Stimulated activated CD8-positive, alpha-beta memory T cell treated with anti-CD3 and anti-CD28 coated beads, Interleukin-15, amount 100 ng/mL, for 48 hours (primary cell): ENCODE results near the gene GSC2.
"Not testable (repeated sequence)": the region's sequence is repeated elsewhere in the genome, so short reads cannot be mapped to it uniquely, and the experiment has no call there.

ENCODE experiments used
- DNase-seq, 2 donors: peaks; one replicate each; pipeline ENCODE4 v3.0.0-alpha.2; 2020; ENCODE audit warnings: low read depth in 2 of 2

Gene GSC2

GRCh38 chr22:19156109-19156508 is 6.0 kb upstream of the GSC2 start:
- not testable (repeated sequence) for DNase-seq

GRCh38 chr22:19152942-19153883 is 3.1 kb upstream of the GSC2 start:
- no peak for DNase-seq

GRCh38 chr22:19151329-19152191 is 1.5 kb upstream of the GSC2 start:
- no peak for DNase-seq

- no peak for DNase-seq
Measured at GRCh38 chr22:19150482-19151328, 613 bp upstream of the GSC2 start.

- peak; percentile 15 to 16 for DNase-seq
Measured at GRCh38 chr22:19149047-19149883, 827 bp downstream of the GSC2 start.

- no peak for DNase-seq
Measured at GRCh38 chr22:19148417-19149046, 1.6 kb downstream of the GSC2 start.

- no peak for DNase-seq
Measured at GRCh38 chr22:19147195-19147780, 2.8 kb downstream of the GSC2 start.

GRCh38 chr22:19146215-19146968 is 3.7 kb downstream of the GSC2 start:
- no peak for DNase-seq

GRCh38 chr22:19143967-19144400 is 6.1 kb downstream of the GSC2 start:
- DNase-seq, result peak; percentile 24 to 28

GRCh38 chr22:19143212-19143611 is 6.9 kb downstream of the GSC2 start:
- no peak for DNase-seq

GRCh38 chr22:19142394-19142793 is 7.7 kb downstream of the GSC2 start:
- DNase-seq, result no peak

- DNase-seq, result no peak
Measured at GRCh38 chr22:19139974-19140373, 10.1 kb downstream of the GSC2 start.

GRCh38 chr22:19139001-19139356 is 11.1 kb downstream of the GSC2 start:
- DNase-seq, result no peak

- DNase-seq, result no peak
Measured at GRCh38 chr22:19138217-19139000, 11.7 kb downstream of the GSC2 start.

- no peak for DNase-seq
Measured at GRCh38 chr22:19137384-19138216, 12.5 kb downstream of the GSC2 start.

GRCh38 chr22:19136915-19137314 is 13.2 kb downstream of the GSC2 start:
- DNase-seq, result no peak

- no peak for DNase-seq
Measured at GRCh38 chr22:19134874-19135273, 15.2 kb downstream of the GSC2 start.
